Stomach (tissue), 4 donors: ENCODE measurements around the gene YAF2.

ENCODE experiments used
- CTCF ChIP-seq, 7 experiments: fragments of 450-650 bp in 4 of 7; fragments of 200-600 bp in 3 of 7; sonication (generic) in 3 of 7; IDR thresholded peaks; one replicate each; pipeline ENCODE4 v1.5.1; 2016 to 2019; ENCODE audit warnings: antibody characterized with exemption in 7 of 7, control low read depth in 2 of 7, mild to moderate bottlenecking in 1 of 7
- EP300 ChIP-seq: sonication (generic); formaldehyde crosslinking; IDR thresholded peaks from one replicate; pipeline ENCODE4 v1.6.1; 2017; ENCODE audit warnings: antibody characterized with exemption
- POLR2A ChIP-seq, 4 donors: fragments of 450-650 bp; IDR thresholded peaks; one replicate each; pipeline ENCODE4 v1.6.1; 2016; ENCODE audit warnings: antibody characterized with exemption in 4 of 4, control low read depth in 2 of 4, mild to moderate bottlenecking in 1 of 4, moderate library complexity in 1 of 4
- POLR2AphosphoS5 ChIP-seq, 3 donors: sonication (generic); formaldehyde crosslinking; IDR thresholded peaks; one replicate each; pipeline ENCODE4 v1.6.1; 2016; ENCODE audit warnings: antibody characterized with exemption in 3 of 3

- TF ChIP-seq EP300 (no peak), POLR2A (IDR thresholded peaks at IDR 0.05) (no peak), POLR2AphosphoS5 (IDR thresholded peaks at IDR 0.05) (no peak), CTCF (IDR thresholded peaks at IDR 0.05) (no peak)
These were observed 109.7 kb downstream of the YAF2 start for GRCh38 chr12:42128327-42128726.
